DMS 273 treated with DMSO at 0.1 percent for 48 hours (cell line): Measurements from ENCODE around the gene RUFY4.
"Not testable (repeated sequence)": the region's sequence is repeated elsewhere in the genome, so short reads cannot be mapped to it uniquely, and the experiment has no call there.

Source experiments
- DNase-seq: peaks from one replicate; lab custom pipeline; 2025; lab: John Stamatoyannopoulos, UW

Gene RUFY4

DNA sequence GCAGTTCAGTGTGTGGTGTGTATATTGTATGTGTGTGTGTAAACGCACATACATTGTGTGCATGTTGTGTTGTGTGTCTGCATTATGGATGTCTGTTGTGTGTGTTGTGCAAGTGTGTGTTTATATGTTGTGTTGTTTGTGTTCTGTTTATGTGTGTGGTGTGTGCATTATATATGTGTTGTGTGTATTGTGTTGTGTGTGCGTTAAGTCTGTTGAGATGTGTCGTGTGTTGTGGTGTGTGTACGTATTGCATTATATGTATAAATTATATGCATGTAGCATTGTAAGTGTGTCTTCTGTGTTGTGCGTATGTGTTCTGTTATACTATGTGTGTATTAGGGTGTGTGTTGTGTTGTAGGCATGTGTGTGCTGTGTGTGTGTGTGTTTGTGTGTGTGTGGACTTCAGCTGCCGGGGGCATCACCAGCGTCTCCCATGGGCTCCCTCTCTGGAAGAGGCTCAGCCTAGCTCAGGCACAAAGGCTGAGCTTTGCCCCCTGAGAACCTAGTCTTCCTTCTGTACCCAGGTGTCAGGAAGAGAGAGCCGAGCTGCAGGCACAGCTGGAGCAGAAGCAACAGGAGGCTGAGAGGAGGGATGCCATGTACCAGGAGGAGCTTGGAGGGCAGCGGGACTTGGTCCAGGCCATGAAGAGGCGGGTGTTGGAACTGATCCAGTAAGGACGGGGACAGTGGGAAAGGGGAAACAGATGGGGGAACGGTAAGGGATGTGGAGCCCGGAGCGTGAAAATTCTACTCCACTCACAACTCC lies 13.7 kb downstream of the RUFY4 start:
- DNase-seq: no peak

DNA sequence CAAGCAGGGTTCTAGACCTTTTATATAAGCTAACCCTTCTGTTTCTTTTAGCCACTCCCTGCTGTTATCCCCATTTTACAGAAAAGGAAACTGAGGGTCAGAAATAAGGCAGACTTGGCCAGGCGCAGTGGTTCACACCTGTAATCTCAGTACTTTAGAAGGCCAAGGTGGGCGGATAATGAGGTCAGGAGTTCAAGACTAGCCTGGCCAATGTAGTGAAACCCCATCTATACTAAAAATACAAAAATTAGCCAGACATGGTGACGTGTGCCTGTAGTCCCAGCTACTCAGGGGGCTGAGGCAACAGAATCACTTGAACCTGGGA lies 14.3 kb downstream of the RUFY4 start:
- DNase-seq: no peak

DNA sequence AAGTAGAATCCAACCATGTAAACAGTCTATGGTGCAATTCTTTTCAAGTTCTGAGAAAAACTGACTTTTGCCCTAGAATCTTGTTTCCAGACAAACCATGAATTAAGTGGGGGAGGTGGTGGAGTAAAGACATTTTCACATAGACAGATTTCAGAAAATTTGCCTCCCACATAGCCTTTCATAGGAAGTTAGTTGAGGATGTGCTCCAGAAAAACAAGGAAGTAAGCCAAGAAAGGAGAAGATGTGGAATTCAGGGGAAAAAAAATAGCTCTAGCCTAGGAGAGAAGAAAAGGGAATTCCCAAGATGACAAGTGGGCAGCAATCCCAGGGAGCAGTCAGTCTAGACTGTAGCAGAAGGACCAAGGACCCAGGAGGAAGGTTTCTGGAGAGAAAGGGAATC lies 17.4 kb downstream of the RUFY4 start:
- DNase-seq: no peak

DNA sequence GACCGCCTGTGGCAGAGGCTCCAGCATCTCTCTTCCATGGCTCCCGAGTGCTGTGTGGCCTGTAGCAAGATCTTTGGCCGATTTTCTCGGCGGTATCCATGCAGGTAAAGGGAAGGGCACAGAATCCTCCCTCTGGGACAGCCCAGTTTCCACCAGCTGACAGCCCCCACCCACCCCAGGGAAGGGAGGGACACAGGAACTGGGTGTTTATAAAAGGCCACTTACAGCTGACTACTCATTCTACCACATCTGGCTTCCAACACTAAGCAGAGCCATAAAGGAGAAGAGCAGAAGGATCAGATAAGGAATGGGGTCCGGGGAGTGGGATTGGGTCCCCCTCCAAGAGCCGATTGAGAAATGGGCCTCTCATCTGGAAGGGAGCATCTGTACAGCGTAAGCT lies 20.2 kb downstream of the RUFY4 start:
- DNase-seq: no peak

DNA sequence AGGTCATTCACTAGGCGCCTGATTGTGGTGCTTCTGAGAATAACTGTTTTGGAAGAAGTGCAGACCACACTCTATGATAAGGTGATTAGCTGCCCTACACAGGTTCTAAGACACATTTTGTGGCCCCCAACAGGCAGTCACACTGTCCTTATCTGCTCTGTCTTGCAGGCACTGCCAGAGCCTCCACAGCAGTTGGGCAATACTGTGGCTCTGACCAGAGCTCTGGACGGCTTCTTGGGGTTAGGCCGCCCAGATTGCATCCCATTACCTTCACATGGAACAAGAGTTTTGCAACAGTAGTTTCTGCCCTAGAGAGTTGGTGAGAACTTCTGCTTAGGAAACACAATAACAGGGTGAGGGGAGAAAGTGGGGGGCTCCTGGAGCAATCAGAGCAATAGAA lies 22.7 kb downstream of the RUFY4 start:
- no peak for DNase-seq

DNA sequence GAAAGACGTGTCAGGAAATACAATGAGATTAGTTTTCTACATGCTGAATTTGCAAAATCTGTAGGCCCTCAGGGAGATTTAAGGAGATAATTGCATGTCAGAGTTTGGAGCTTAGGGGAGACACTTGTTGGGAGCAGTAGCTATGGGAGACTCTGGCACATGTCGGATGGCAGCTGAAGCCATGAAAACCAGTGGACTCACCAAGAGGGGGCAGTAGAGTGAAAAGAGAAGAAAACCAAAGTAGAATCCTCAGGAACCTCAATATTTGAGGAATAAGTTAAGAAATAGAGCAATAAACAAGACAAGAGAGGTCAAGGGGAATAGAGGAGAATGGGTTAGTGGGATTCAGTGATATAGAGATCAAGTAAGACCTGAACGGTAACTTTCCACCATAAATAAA lies 24.8 kb downstream of the RUFY4 start:
- DNase-seq: no peak

DNA sequence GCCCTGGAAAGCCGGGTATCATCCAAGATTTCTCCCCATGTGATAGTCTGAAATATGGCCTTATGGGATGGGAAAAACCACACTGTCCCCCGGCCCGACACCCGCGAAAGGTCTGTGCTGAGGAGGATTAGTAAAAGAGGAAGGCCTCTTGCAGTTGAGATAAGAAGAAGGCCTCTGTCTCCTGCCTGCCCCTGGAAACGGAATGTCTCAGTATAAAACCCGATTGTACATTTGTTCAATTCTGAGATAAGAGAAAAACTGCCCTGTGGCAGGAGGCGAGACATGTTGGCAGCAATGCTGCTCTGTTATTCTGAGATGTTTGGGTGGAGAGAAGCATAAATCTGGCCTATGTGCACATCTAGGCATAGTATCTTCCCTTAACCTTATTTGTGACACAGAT lies 26.8 kb downstream of the RUFY4 start:
- no peak for DNase-seq

DNA sequence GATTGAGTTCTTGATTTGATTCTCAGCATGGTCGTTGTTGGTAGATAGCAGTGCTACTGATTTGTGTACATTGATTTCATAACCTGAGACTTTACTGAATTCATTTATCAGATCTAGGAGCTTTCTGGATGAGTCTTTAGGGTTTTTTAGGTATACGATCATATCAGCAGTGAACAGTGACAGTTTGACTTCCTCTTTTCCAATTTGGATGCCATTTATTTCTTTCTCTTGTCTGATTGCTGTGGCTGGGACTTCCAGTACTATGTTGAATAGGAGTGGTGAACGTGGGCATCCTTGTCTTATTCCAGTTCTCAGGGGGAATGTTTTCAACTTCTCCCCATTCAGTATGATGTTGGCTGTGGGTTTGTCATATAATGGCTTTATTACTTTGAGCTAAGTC lies 28.9 kb downstream of the RUFY4 start:
- DNase-seq: no peak

DNA sequence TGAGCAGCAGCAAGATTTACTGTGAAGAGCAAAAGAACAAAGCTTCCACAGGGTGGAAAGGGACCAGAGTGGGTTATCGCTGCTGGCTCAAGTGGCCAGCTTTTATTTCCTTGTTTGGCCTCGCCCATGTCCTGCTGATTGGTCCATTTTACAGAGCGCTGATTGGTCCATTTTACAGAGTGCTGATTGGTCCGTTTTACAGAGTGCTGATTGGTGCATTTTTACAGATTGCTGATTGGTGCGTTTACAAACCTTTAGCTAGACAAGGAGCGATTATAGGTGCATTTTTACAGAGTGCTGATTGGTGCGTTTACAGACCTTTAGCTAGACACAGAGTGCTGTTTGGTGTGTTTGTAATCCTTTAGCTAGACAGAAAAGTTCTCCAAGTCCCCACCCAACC lies 39.8 kb downstream of the RUFY4 start:
- DNase-seq: not testable (repeated sequence)

DNA sequence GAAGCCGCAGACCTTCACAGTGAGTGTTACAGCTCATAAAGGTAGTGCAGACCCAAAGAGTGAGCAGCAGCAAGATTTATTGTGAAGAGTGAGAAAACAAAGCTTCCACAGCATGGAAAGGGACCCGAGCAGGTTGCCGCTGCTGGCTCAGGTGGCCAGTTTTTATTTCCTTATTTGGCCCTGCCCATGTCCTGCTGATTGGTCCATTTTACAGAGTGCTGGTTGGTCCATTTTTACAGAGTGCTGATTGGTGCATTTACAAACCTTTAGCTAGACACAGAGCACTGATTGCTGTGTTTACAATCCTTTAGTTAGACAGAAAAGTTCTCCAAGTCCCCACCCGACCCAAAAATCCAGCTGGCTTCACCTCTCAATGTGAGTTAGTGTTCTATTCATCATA lies 52.7 kb downstream of the RUFY4 start:
- DNase-seq: not testable (repeated sequence)

DNA sequence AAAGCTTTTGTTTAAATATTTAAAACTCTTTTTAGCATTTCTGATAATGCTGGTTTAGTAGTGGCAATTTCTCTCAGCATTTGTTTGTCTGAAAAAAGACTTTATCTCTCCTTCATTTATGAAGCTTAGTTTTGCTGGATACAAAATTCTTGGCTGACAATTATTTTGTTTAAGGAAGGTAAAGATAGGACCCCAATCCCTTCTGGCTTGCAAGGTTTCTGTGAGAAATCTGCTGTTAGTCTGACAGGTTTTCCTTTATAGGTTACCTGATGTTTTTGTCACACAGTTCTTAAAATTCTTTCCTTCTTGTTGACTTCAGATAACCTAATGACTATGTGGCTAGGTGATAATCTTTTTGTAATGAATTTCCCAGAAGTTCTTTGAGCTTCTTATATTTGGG lies 53.2 kb downstream of the RUFY4 start:
- DNase-seq: not testable (repeated sequence)

DNA sequence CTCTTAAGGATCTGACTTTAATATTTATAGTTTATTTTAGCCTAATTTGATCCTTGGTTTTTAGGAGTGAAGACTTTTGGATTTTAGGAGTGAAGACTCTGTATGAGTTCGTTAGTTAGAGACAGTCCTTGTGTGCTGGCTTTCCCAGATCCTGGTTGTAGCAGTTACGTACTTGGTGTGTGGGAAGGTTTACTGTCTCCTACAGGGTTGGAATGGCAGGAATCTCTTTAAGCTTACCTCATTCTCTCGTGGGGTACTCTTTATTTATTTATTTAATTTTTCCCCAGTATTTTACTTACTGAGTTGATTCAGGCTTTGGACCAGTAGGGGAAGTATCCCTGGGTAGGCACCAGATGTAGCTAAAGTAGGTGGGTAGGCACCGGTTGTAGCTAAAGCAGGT lies 54.9 kb downstream of the RUFY4 start:
- DNase-seq: no peak

DNA sequence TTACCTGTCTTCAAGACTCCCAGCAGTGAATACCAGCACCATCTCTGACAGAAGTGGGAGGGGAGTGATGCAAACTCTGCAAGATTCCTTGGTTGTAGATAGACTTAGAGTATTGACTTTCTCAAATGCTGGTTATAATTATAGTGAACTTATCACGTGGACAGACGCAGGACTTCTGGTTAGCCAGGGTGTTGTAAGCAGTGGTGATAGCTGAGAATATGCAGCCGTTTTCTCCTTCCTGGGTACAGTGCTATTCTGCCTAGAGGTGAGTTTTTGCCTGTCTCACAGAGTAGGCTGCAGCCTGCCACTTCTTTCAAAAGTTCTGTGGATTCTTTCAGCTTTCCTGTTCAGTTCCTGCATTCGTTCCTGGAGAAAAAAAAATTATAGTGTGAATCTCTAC lies 56.0 kb downstream of the RUFY4 start:
- DNase-seq: no peak

DNA sequence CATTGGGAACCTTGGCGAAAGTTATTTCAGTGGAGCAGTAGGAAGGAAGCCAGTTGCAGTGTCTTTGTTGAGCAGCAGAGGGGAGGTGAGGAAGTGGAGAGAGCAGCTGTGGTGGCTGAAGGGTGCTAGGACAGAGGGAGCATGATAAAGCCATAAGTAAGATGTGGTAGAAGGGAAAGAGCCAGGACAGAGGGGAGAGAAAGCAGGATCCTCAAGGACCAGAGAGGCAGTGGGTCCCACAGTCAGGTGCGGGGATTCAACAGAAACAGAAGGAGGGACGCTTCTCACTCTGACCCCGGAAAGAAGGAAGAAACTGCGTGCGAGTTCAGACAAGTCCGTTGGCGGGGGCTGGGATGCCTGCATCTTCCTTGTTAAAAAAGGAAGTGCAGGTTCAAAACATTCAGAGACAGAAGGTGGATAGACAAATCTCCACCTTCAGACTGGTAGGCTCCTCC lies 56.6 kb downstream of the RUFY4 start, which contains the start of gene CXCR2:
Gene CXCR2 (plus strand): TSS at position 403 of the 455 bp plus-strand sequence. CDS start 8,774 bp downstream, outside the sequence.
- no peak for DNase-seq

DNA sequence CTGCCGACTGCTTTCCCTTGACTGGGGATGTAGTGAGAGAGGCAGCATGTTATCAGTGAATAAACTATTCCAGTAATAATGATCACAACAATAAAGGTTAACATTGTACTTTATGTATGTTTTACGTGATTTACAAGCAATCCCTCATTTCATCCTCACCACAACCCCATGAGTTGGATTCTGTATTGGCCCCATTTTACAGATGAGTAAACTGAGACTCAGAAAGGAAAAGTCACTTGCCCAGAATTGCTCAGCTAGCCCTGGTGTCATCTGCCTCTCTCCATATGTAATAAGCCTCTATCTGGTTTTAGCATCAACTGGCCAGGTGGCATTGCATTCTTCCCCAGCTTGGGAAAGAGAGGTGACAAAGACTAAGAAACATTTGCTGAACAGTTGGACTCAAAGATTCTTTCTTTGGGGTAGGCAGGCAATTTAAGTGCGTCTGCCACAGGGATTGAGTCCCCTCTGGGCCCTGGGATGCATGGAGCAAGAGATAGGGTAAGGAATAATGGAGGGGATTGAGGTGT lies 58.9 kb downstream of the RUFY4 start:
- DNase-seq: no peak

DNA sequence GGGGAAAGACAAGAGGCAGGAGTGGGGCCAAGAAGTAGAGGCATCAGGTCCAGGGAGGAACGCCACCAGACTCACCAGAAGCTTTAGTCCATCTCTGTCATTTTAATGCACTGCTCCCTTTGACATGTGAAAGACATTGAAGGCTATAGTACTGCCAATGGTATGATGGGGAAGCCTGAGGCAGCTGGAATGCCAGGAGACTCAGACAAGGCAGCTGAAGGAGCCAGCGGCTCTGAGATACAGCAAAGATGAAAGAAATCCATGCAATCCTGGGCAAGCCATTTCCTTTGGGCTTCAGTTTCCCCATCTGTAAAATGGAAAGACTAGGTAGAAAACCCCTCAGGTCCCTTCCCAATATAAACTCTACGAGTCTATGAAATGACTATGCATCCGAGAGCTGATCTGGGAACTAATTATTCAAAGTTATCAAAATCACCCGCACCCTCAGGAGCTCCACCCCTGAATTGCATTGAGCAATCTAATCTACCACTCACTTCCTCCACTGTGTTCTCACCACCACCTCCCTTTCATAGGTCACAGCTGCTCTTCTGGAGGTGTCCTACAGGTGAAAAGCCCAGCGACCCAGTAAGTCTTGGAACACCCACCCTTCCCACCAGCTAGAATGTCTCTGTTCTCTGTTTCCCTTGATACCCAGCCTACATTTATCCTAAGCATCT lies 59.9 kb downstream of the RUFY4 start:
- no peak for DNase-seq

DNA sequence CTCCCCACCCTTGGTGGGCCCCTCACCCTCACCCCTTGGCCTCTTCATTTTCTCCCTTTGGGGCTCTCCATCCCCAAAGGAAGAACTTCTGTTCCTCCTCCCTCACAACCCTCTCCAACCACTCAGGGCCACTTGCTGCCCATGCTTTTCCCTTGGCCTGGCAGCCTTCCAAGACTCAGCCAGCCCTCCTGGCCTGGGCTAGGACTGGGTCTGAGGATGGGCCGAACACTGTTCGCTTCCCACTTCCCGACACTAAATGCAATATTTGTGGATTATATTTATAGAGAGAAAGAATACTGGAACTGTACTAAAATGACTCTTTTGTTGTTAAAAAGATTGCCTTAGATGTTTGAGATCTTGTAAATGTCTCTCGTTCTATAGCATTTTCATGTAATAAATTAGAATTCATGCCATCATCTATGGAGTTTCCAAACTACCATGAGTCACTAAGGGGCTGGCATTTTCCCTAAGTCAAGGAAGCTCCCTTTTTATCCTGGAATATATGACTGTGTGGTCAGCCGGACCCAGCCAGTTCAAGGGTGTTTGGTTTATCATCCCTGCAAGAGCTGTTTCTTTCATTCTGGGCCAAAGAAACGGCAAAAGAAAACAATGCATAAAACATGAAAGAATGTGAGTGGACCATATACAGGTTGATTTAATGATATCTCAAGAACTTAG lies 60.5 kb downstream of the RUFY4 start:
- DNase-seq: no peak

DNA sequence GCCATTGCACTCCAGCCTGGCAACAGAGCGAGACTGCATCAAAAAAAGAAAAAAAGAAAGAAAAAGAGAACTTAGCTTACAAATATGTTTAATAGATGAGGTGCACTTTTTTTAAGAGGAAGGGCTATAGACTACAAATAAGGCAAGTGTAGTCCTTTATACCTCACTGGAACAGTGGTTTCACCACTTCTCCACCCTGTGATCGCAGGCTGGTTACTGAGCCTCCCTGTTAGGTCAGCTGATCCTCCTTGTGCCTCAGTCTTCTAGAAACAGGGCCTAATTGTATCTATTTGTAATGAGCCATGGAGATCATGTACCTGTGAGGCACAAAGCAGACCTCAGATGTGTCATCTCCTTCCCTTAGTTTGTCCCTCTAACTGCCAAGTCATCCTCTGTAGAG lies 61.3 kb downstream of the RUFY4 start:
- DNase-seq: no peak

DNA sequence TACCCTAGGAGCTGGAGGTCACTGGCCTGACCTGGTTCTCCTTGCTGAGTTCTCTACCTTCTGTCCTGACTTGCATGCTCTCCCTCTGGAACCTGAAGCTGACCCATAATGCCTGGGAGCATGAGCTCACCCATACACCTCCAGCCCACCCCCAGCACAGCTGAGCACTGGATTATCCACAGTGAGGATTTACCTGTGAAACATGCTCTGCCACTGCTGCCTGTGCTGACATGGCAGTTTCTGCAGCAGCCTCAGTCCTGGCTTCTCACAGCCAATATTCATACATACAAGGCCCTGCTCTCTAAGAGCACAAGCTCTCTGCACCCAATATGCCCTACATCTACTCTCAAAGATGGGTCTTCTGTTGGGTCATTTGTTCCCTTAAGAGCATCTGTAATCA lies 61.8 kb downstream of the RUFY4 start:
- no peak for DNase-seq

DNA sequence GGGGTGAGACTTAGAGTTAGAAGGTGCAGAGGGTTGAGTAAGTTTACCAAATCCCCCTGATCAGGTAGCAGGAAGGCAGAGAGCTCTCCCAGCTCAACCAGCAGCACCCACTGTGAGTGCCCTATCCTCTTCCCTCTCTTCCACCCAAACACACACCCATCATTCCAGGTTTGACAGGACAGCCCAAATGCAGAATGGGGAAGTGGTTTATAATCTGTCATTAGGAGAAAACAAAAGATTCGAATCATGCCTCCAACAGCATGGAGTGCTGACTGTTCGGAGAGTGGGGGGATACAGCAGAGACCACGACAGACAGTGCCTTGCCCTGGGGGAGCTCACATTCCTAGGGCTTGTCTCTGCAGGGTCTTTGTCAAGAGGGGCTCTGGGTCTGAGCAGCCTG lies 68.5 kb downstream of the RUFY4 start:
- no peak for DNase-seq

DNA sequence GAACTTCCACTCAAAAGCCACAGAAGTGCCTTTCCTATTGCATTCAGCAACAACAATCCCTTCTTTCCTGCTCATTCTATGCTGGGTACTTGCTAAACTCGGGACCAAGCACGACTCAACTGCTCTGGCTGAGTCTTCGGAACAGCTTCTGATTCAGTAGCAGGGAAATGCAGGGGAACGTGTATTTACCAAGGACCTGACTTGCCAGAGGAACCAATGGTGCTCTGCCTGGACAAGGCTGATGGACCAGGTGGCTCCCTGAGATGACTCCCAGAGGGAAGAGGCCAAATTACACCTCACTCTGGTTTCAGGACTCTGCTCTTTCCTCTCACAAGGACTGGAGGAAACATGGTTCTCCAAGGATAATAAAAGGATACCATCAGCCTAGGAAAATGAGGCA lies 69.0 kb downstream of the RUFY4 start:
- no peak for DNase-seq
